ENCODE data around the gene ARRB1.

Gene ARRB1

GRCh38 chr11:75244052-75244814, 107.2 kb downstream of the ARRB1 start:
- DNase-seq: no peak

- no peak for DNase-seq
Measured at GRCh38 chr11:75242722-75243600, 108.5 kb downstream of the ARRB1 start.

GRCh38 chr11:75241906-75242644, 109.4 kb downstream of the ARRB1 start:
- no peak for DNase-seq

GRCh38 chr11:75241036-75241905, 110.2 kb downstream of the ARRB1 start:
- peak; percentile 87 for DNase-seq

GRCh38 chr11:75240311-75241035, 111.0 kb downstream of the ARRB1 start, which contains the start of gene TPBGL:
Gene TPBGL, plus strand, starts transcription at chr11:75240774. Its CDS starts 276 bp downstream, at chr11:75241050.
- peak; percentile 42 for DNase-seq

- DNase-seq: no peak
Measured at GRCh38 chr11:75239531-75240290, 111.8 kb downstream of the ARRB1 start.

- DNase-seq: no peak
Measured at GRCh38 chr11:75238595-75239440, 112.6 kb downstream of the ARRB1 start.

GRCh38 chr11:75237050-75237449, 114.4 kb downstream of the ARRB1 start:
- no peak for DNase-seq

GRCh38 chr11:75236062-75236461, 115.4 kb downstream of the ARRB1 start:
- no peak for DNase-seq

- DNase-seq: no peak
Measured at GRCh38 chr11:75233754-75234172, 117.7 kb downstream of the ARRB1 start.

- no peak for DNase-seq
Measured at GRCh38 chr11:75230621-75231020, 120.8 kb downstream of the ARRB1 start.

- no peak for DNase-seq
Measured at GRCh38 chr11:75229466-75229865, 122.0 kb downstream of the ARRB1 start.

GRCh38 chr11:75225794-75226193, 125.7 kb downstream of the ARRB1 start:
- no peak for DNase-seq

GRCh38 chr11:75223954-75224643, 127.4 kb downstream of the ARRB1 start:
- DNase-seq: no peak

- no peak for DNase-seq
Measured at GRCh38 chr11:75219869-75220268, 131.6 kb downstream of the ARRB1 start.

- no peak for DNase-seq
Measured at GRCh38 chr11:75214843-75215242, 136.6 kb downstream of the ARRB1 start.

- peak; percentile 69 for DNase-seq
Measured at GRCh38 chr11:75214411-75214821, 137.0 kb downstream of the ARRB1 start.
